GM12864 (cell line): ENCODE data around the gene BEND7.
A peak's percentile ranks its signal among the peaks of the same experiment; 100 is the strongest.
"Not testable (repeated sequence)": the region's sequence is repeated elsewhere in the genome, so short reads cannot be mapped to it uniquely, and the experiment has no call there.

Experiments
- DNase-seq: peaks from one replicate; pipeline ENCODE4 v3.0.0-alpha.2; 2011; ENCODE audit warnings: low read depth
- H3K4me3 ChIP-seq: 2 replicates; pipeline ENCODE4 v1.5.1; 2011; ENCODE audit warnings: mild to moderate bottlenecking, low read depth, low read length, control low read depth
- CTCF ChIP-seq: IDR thresholded peaks from 2 replicates; pipeline ENCODE4 v1.5.1; 2011; ENCODE audit warnings: low read depth, mild to moderate bottlenecking, moderate library complexity, low read length, control low read depth, inconsistent platforms; ENCODE audit errors: missing control alignments

Gene BEND7

GRCh38 chr10:13560597-13560996 is 31.8 kb upstream of the BEND7 start:
- no peak overlapping the region for H3K4me3 ChIP-seq
- no peak for TF ChIP-seq CTCF
- DNase-seq, result no peak

- no peak for TF ChIP-seq CTCF
- no peak for DNase-seq
- H3K4me3 ChIP-seq, result no peak overlapping the region
Measured at GRCh38 chr10:13559124-13559700, 30.4 kb upstream of the BEND7 start.

- no peak overlapping the region for H3K4me3 ChIP-seq
- DNase-seq, result no peak
- TF ChIP-seq CTCF, result no peak
Measured at GRCh38 chr10:13555884-13556510, 27.2 kb upstream of the BEND7 start.

- no peak overlapping the region for H3K4me3 ChIP-seq
- no peak for DNase-seq
- TF ChIP-seq CTCF, result no peak
Measured at GRCh38 chr10:13550802-13551201, 22.0 kb upstream of the BEND7 start.

- no peak overlapping the region for H3K4me3 ChIP-seq
- DNase-seq, result no peak
- no peak for TF ChIP-seq CTCF
Measured at GRCh38 chr10:13542533-13542932, 13.7 kb upstream of the BEND7 start.

GRCh38 chr10:13537985-13538384 is 9.2 kb upstream of the BEND7 start:
- H3K4me3 ChIP-seq, result not testable (repeated sequence)

GRCh38 chr10:13536674-13537366 is 8.0 kb upstream of the BEND7 start:
- peak; percentile 73 for TF ChIP-seq CTCF
- no peak overlapping the region for H3K4me3 ChIP-seq
- DNase-seq, result peak; percentile 5

More at GRCh38 chr10:13537985-13538384, 9.2 kb upstream of the BEND7 start:
- not testable (repeated sequence) for DNase-seq
